Neural progenitor cell (in vitro differentiated cells): Measurements from ENCODE around the gene ZNF618. TPM values are rescaled to one million over a fixed set of nuclear protein-coding genes. Genes with fewer than 3 reads are reported as not detected.
A peak's percentile ranks its signal among the peaks of the same experiment; 100 is the strongest.

Experiments
- DNase-seq: peaks from one replicate; pipeline ENCODE4 v3.0.0-alpha.2; 2016; ENCODE audit warnings: low spot score
- H2AFZ ChIP-seq: fragments of 200-600 bp; sonication (generic); replicated peaks from 2 replicates; pipeline ENCODE4 v1.6.1; 2016; ENCODE audit warnings: antibody characterized with exemption
- H3F3A ChIP-seq: fragments of 200-600 bp; sonication (generic); 2 replicates; pipeline ENCODE4 v1.6.1; 2016; ENCODE audit warnings: antibody characterized with exemption, low read depth
- H3K27ac ChIP-seq: fragments of 200-600 bp; sonication (generic); 2 replicates; pipeline ENCODE4 v1.5.1; 2016; ENCODE audit warnings: mild to moderate bottlenecking
- H3K27me3 ChIP-seq: fragments of 200-600 bp; sonication (generic); 2 replicates; pipeline ENCODE4 v1.6.1; 2016; ENCODE audit warnings: mild to moderate bottlenecking, moderate library complexity
- H3K36me3 ChIP-seq: fragments of 200-600 bp; sonication (generic); 2 replicates; pipeline ENCODE4 v1.5.1; 2016
- H3K4me1 ChIP-seq: fragments of 200-600 bp; sonication (generic); 2 replicates; pipeline ENCODE4 v1.6.1; 2016; ENCODE audit warnings: mixed run types
- H3K4me2 ChIP-seq: fragments of 200-600 bp; sonication (generic); 2 replicates; pipeline ENCODE4 v1.6.1; 2016
- H3K4me3 ChIP-seq: fragments of 200-600 bp; sonication (generic); 2 replicates; pipeline ENCODE4 v1.5.1; 2016
- H3K79me2 ChIP-seq: fragments of 200-600 bp; sonication (generic); 2 replicates; pipeline ENCODE4 v1.6.1; 2016; ENCODE audit warnings: low read depth
- H3K9ac ChIP-seq: fragments of 200-600 bp; sonication (generic); 2 replicates; pipeline ENCODE4 v1.6.1; 2016
- H3K9me3 ChIP-seq: fragments of 200-600 bp; sonication (generic); 2 replicates; pipeline ENCODE4 v1.5.1; 2016; ENCODE audit warnings: low read depth
- H4K20me1 ChIP-seq: fragments of 200-600 bp; sonication (generic); 2 replicates; pipeline ENCODE4 v1.6.1; 2016; ENCODE audit warnings: low read depth
- H3K27ac Mint-ChIP-seq: 3 replicates; pipeline ENCODE4 v1.8.0; 2021; ENCODE audit warnings: mixed read lengths
- H3K27me3 Mint-ChIP-seq: 2 replicates; pipeline ENCODE4 v1.8.0; 2022; ENCODE audit warnings: low read depth, mild to moderate bottlenecking, inconsistent platforms, moderate library complexity, mixed read lengths; ENCODE audit not compliant: insufficient read depth
- H3K36me3 Mint-ChIP-seq: 3 replicates; pipeline ENCODE4 v1.8.0; 2021; ENCODE audit warnings: mixed read lengths
- H3K4me1 Mint-ChIP-seq: 3 replicates; pipeline ENCODE4 v1.8.0; 2021; ENCODE audit warnings: mixed read lengths
- H3K4me3 Mint-ChIP-seq: 3 replicates; pipeline ENCODE4 v1.8.0; 2021; ENCODE audit warnings: mild to moderate bottlenecking, moderate library complexity, mixed read lengths
- H3K9me3 Mint-ChIP-seq: 3 replicates; pipeline ENCODE4 v1.8.0; 2020; ENCODE audit warnings: mixed read lengths
- EZH2 ChIP-seq: fragments of 200-600 bp; sonication (generic); IDR thresholded peaks from 2 replicates; pipeline ENCODE4 v1.6.1; 2017; ENCODE audit warnings: antibody characterized with exemption, mild to moderate bottlenecking, moderate library complexity
- EZH2phosphoT487 ChIP-seq: fragments of 200-600 bp; sonication (generic); IDR thresholded peaks from 2 replicates; pipeline ENCODE4 v1.6.1; 2017; ENCODE audit warnings: antibody characterized with exemption
- total RNA-seq: library from RNA; depleted of rRNA; stranded (reverse); fragments of >200 nt; gene quantifications from 2 replicates; pipeline ENCODE4 v1.2.3, GENCODE V29; 2015; ENCODE audit warnings: low replicate concordance
- TF ChIP-seq, protein P1 (sequence below): fragments of 200-600 bp; sonication (generic); IDR thresholded peaks from 2 replicates; pipeline ENCODE4 v1.5.1; 2017; ENCODE audit warnings: antibody characterized with exemption, mild to moderate bottlenecking

ZNF618 gene
- total RNA-seq, 1 donor from 2014 or later, result 10.5 TPM

DNA sequence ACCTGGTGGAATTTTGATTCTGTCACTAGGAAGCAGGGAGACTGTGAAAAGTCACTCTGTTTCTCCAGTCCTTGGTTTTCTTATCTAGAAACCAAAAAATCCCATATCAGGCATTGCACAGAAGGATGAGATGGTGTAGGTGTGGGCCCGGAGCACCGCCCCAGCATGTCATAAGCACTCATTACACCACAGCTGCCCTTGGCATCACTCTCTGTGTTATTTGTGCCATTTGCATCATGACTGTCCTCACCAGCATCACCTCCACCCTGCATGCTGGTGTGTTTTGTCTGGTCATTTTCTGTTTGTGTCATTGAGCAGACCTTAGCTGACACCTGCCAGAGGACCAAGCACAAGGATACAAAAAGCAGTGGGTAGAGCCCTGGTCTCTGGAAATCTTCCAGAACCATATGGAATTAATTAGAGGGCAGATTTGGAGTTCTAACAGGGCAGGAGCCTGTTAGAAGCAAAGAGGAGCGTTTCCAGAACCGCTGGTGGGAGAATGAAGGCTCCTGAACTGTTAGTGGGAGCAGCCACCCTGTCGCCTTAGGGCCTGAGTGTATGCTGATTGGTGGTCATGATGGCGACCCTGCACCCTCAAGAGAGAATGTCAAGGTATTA is 102.7 kb downstream of the ZNF618 start:
- peaks cover 2% of the 10 kb centered on the region for H3K36me3 Mint-ChIP-seq
- H3K4me1 Mint-ChIP-seq, result peaks cover 4% of the 10 kb centered on the region
- H3K9me3 Mint-ChIP-seq, result no peaks in the 10 kb centered on the region
- H3K27ac Mint-ChIP-seq, result no peak overlapping the region
- Histone ChIP-seq H3K27me3 (no peaks in the 10 kb centered on the region), H2AFZ (no peak overlapping the region), H4K20me1 (peaks cover 32% of the 10 kb centered on the region), H3K79me2 (no peaks in the 10 kb centered on the region), H3K4me1 (no peaks in the 10 kb centered on the region), H3K36me3 (no peaks in the 10 kb centered on the region), H3K4me3 (no peak overlapping the region), H3K27ac (no peak overlapping the region), H3F3A (no peaks in the 10 kb centered on the region), H3K9me3 (no peaks in the 10 kb centered on the region), H3K4me2 (no peak overlapping the region), H3K9ac (no peak overlapping the region)
- peaks cover 2% of the 10 kb centered on the region for H3K27me3 Mint-ChIP-seq
- DNase-seq, result no peak
- TF ChIP-seq, protein P1, sequence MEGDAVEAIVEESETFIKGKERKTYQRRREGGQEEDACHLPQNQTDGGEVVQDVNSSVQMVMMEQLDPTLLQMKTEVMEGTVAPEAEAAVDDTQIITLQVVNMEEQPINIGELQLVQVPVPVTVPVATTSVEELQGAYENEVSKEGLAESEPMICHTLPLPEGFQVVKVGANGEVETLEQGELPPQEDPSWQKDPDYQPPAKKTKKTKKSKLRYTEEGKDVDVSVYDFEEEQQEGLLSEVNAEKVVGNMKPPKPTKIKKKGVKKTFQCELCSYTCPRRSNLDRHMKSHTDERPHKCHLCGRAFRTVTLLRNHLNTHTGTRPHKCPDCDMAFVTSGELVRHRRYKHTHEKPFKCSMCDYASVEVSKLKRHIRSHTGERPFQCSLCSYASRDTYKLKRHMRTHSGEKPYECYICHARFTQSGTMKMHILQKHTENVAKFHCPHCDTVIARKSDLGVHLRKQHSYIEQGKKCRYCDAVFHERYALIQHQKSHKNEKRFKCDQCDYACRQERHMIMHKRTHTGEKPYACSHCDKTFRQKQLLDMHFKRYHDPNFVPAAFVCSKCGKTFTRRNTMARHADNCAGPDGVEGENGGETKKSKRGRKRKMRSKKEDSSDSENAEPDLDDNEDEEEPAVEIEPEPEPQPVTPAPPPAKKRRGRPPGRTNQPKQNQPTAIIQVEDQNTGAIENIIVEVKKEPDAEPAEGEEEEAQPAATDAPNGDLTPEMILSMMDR, result no peak
- no peak for TF ChIP-seq EZH2
- H3K4me3 Mint-ChIP-seq, result no peak overlapping the region

GRCh38 chr9:113979343-113980127 is 103.4 kb downstream of the ZNF618 start:
- H3F3A ChIP-seq, result no peaks in the 10 kb centered on the region
- Mint-ChIP-seq H3K36me3 (peaks cover 4% of the 10 kb centered on the region), H3K4me1 (no peaks in the 10 kb centered on the region), H3K27me3 (peaks cover 2% of the 10 kb centered on the region), H3K27ac (no peak overlapping the region), H3K9me3 (no peaks in the 10 kb centered on the region), H3K4me3 (no peak overlapping the region)
- H3K27me3 ChIP-seq, result no peaks in the 10 kb centered on the region
- no peaks in the 10 kb centered on the region for H3K4me1 ChIP-seq
- no peaks in the 10 kb centered on the region for H3K9me3 ChIP-seq
- no peak overlapping the region for H3K4me2 ChIP-seq
- H3K79me2 ChIP-seq, result no peaks in the 10 kb centered on the region
- DNase-seq, result no peak
- TF ChIP-seq EZH2phosphoT487 (no peak), EZH2 (no peak)
- TF ChIP-seq, protein P1, result no peak
- H2AFZ ChIP-seq, result no peak overlapping the region
- no peaks in the 10 kb centered on the region for H3K36me3 ChIP-seq
- H3K4me3 ChIP-seq, result no peak overlapping the region
- peaks cover 28% of the 10 kb centered on the region for H4K20me1 ChIP-seq
- H3K9ac ChIP-seq, result no peak overlapping the region
- no peak overlapping the region for H3K27ac ChIP-seq

- Histone ChIP-seq H3K27me3 (no peaks in the 10 kb centered on the region), H3F3A (no peaks in the 10 kb centered on the region), H3K27ac (no peak overlapping the region), H3K9ac (no peak overlapping the region), H3K79me2 (no peaks in the 10 kb centered on the region), H3K4me2 (no peak overlapping the region), H2AFZ (no peak overlapping the region), H3K4me3 (no peak overlapping the region), H3K9me3 (no peaks in the 10 kb centered on the region), H4K20me1 (peaks cover 13% of the 10 kb centered on the region), H3K4me1 (no peaks in the 10 kb centered on the region), H3K36me3 (no peaks in the 10 kb centered on the region)
- peak overlapping the region; percentile 40 for H3K27ac Mint-ChIP-seq
- H3K4me3 Mint-ChIP-seq, result peak overlapping the region; percentile 36
- peaks cover 2% of the 10 kb centered on the region for H3K27me3 Mint-ChIP-seq
- no peak for DNase-seq
- peaks cover 9% of the 10 kb centered on the region for H3K4me1 Mint-ChIP-seq
- TF ChIP-seq EZH2, result no peak
- TF ChIP-seq, protein P1, result no peak
- TF ChIP-seq EZH2phosphoT487, result no peak
- H3K9me3 Mint-ChIP-seq, result no peaks in the 10 kb centered on the region
- peaks cover 20% of the 10 kb centered on the region for H3K36me3 Mint-ChIP-seq
Observed at GRCh38 chr9:113984639-113985380, 108.7 kb downstream of the ZNF618 start.
